IMR-90 (cell line): ENCODE data around the gene SATB2. TPM values are rescaled to one million over a fixed set of nuclear protein-coding genes. Genes with fewer than 3 reads are reported as not detected.

ENCODE experiments used
- ATAC-seq: fragments of 200-7000 bp; cut with Tn5 transposase; 2 replicates; pipeline ENCODE4 v1.9.1; 2020; ENCODE audit warnings: low read depth, mild to moderate bottlenecking, moderate library complexity
- BruUV-seq: library from RNA; stranded (reverse); fragments of 400-500 nt; replicated peaks from 2 replicates; lab custom pipeline; 2021; lab: Mats Ljungman, UMichigan
- CTCF ChIA-PET: fragments of 300-600 bp; formaldehyde crosslinking; extraction: SDS; loops from one replicate; lab custom pipeline; 2021; ENCODE audit warnings: antibody characterized with exemption; lab: Yijun Ruan, JAX
- POLR2A ChIA-PET: fragments of 300-600 bp; sonication (Branson Sonifier 250); formaldehyde crosslinking; loops from one replicate; lab custom pipeline; 2022; ENCODE audit warnings: antibody characterized with exemption; ENCODE audit not compliant: unreplicated experiment; lab: Charles Lee
- DNase-seq: peaks from one replicate; pipeline ENCODE4 v3.0.0; 2013
- H2AFZ ChIP-seq: replicated peaks from 2 replicates; pipeline ENCODE3; 2013; ENCODE audit warnings: low read length, mild to moderate bottlenecking; ENCODE audit not compliant: poor library complexity
- H2AK5ac ChIP-seq: 2 replicates; pipeline ENCODE4 v1.6.1; 2013; ENCODE audit warnings: low read depth, low read length, inconsistent platforms
- H2AK9ac ChIP-seq: replicated peaks from 2 replicates; pipeline ENCODE3; 2013; ENCODE audit warnings: mild to moderate bottlenecking, low read depth, low read length, moderate library complexity; ENCODE audit not compliant: poor library complexity
- H2BK120ac ChIP-seq: 2 replicates; pipeline ENCODE4 v1.6.1; 2013; ENCODE audit warnings: low read depth, low read length, inconsistent platforms
- H2BK15ac ChIP-seq: 3 replicates; pipeline ENCODE4 v1.6.1; 2013; ENCODE audit warnings: low read depth, low read length, inconsistent platforms
- H2BK20ac ChIP-seq: 2 replicates; pipeline ENCODE4 v1.6.1; 2013; ENCODE audit warnings: low read depth, mild to moderate bottlenecking, inconsistent platforms, low read length, moderate library complexity
- H2BK5ac ChIP-seq: 2 replicates; pipeline ENCODE4 v1.6.1; 2013; ENCODE audit warnings: mild to moderate bottlenecking, low read depth, low read length, inconsistent platforms; ENCODE audit not compliant: poor library complexity, severe bottlenecking
- H3K14ac ChIP-seq: replicated peaks from 2 replicates; pipeline ENCODE4 v1.6.1; 2013; ENCODE audit warnings: low read depth, low read length, inconsistent platforms
- H3K18ac ChIP-seq: 2 replicates; pipeline ENCODE4 v1.6.1; 2013; ENCODE audit warnings: low read depth, low read length, control low read depth
- H3K23ac ChIP-seq: 2 replicates; pipeline ENCODE4 v1.6.1; 2013; ENCODE audit warnings: low read depth, low read length, inconsistent platforms
- H3K27ac ChIP-seq: 2 replicates; pipeline ENCODE4 v1.5.1; 2013; ENCODE audit warnings: mild to moderate bottlenecking, control low read depth, low read length; ENCODE audit not compliant: insufficient read depth
- H3K27me3 ChIP-seq: 2 replicates; pipeline ENCODE4 v1.6.1; 2013; ENCODE audit warnings: low read length; ENCODE audit not compliant: control insufficient read depth, insufficient read depth
- H3K36me3 ChIP-seq: 2 replicates; pipeline ENCODE4 v1.6.1; 2013; ENCODE audit warnings: low read length, mixed read lengths; ENCODE audit not compliant: control insufficient read depth, insufficient read depth
- H3K4ac ChIP-seq: 2 replicates; pipeline ENCODE4 v1.6.1; 2013; ENCODE audit warnings: low read depth, low read length, inconsistent platforms
- H3K4me1 ChIP-seq: 2 replicates; pipeline ENCODE4 v1.6.1; 2013; ENCODE audit warnings: low read length, mixed read lengths; ENCODE audit not compliant: control insufficient read depth, insufficient read depth
- H3K4me2 ChIP-seq: 2 replicates; pipeline ENCODE4 v1.6.1; 2013; ENCODE audit warnings: low read depth, mild to moderate bottlenecking, control low read depth, low read length, moderate library complexity
- H3K4me3 ChIP-seq: 2 replicates; pipeline ENCODE4 v1.5.1; 2013; ENCODE audit warnings: low read depth, mild to moderate bottlenecking, control low read depth, low read length, moderate library complexity; ENCODE audit not compliant: insufficient read depth
- H3K56ac ChIP-seq: 2 replicates; pipeline ENCODE4 v1.6.1; 2013; ENCODE audit warnings: low read length, inconsistent platforms; ENCODE audit not compliant: insufficient read depth; ENCODE audit errors: extremely low read depth
- H3K79me1 ChIP-seq, 2 experiments: 2 replicates each; pipeline ENCODE4 v1.6.1; 2013; ENCODE audit warnings: low read length in 2 of 2, inconsistent platforms in 1 of 2, low read depth in 1 of 2
- H3K9ac ChIP-seq: 2 replicates; pipeline ENCODE4 v1.6.1; 2013; ENCODE audit warnings: low read depth, low read length, control low read depth
- H3K9me1 ChIP-seq: 2 replicates; pipeline ENCODE4 v1.6.1; 2013; ENCODE audit warnings: low read length, inconsistent platforms; ENCODE audit not compliant: insufficient read depth
- H3K9me3 ChIP-seq: 2 replicates; pipeline ENCODE4 v1.6.1; 2013; ENCODE audit warnings: low read length; ENCODE audit not compliant: control insufficient read depth, insufficient read depth
- H4K20me1 ChIP-seq: 2 replicates; pipeline ENCODE4 v1.6.1; 2013; ENCODE audit warnings: low read length, inconsistent platforms; ENCODE audit not compliant: insufficient read depth
- H4K5ac ChIP-seq: 2 replicates; pipeline ENCODE4 v1.6.1; 2013; ENCODE audit warnings: mild to moderate bottlenecking, low read depth, low read length, control low read depth
- H4K8ac ChIP-seq, 2 experiments: 2 replicates each; pipeline ENCODE4 v1.6.1; 2013; ENCODE audit warnings: low read depth in 2 of 2, low read length in 2 of 2, control low read depth in 1 of 2, inconsistent platforms in 1 of 2
- H4K91ac ChIP-seq: 2 replicates; pipeline ENCODE4 v1.6.1; 2013; ENCODE audit warnings: low read depth, low read length, inconsistent platforms; ENCODE audit not compliant: insufficient read depth
- CEBPB ChIP-seq: IDR thresholded peaks from 2 replicates; pipeline ENCODE4 v1.6.1; 2012; ENCODE audit warnings: low read depth, low read length, improper control_type of control experiment
- CHD1 ChIP-seq: IDR thresholded peaks from 2 replicates; pipeline ENCODE4 v1.6.1; 2012; ENCODE audit warnings: low read depth, low read length, improper control_type of control experiment
- MAFK ChIP-seq: IDR thresholded peaks from 2 replicates; pipeline ENCODE4 v1.6.1; 2012; ENCODE audit warnings: low read depth, low read length, improper control_type of control experiment
- POLR2A ChIP-seq: IDR thresholded peaks from 2 replicates; pipeline ENCODE4 v1.6.1; 2012; ENCODE audit warnings: mild to moderate bottlenecking, low read depth, low read length
- RCOR1 ChIP-seq: IDR thresholded peaks from 2 replicates; pipeline ENCODE4 v1.6.1; 2012; ENCODE audit warnings: mild to moderate bottlenecking, low read length, improper control_type of control experiment; ENCODE audit not compliant: insufficient replicate concordance
- WGBS, 2 experiments: methylation state at CpG; one replicate each; pipeline versions ENCODE4 v1.1.5 to v1.1.7; 2013; ENCODE audit warnings: missing lambda C conversion rate in 2 of 2; ENCODE audit not compliant: insufficient read length in 1 of 2; ENCODE audit errors: extremely low coverage in 2 of 2; 5-methylcytosine and 5-hydroxymethylcytosine counted together
- dilution Hi-C: fragments of 300-500 bp; cut with HindIII; formaldehyde crosslinking; loops from one replicate; pipeline ENCODE4 v1.14.3; 2018; ENCODE audit warnings: low sequenced_read_pairs; ENCODE audit not compliant: unreplicated experiment
- in situ Hi-C: fragments of 300-500 bp; cut with MboI; formaldehyde crosslinking; loops from 3 replicates; pipeline ENCODE4 v1.14.3; 2019; ENCODE audit warnings: low sequenced_read_pairs, inconsistent platforms, mixed read lengths
- intact Hi-C: fragments of 100-400 bp; cut with micrococcal nuclease; formaldehyde crosslinking; loops from 2 replicates; pipeline ENCODE4 v1.10.0; 2022
- polyA plus RNA-seq, 3 experiments: library from polyadenylated mRNA; depleted of rRNA; stranded (reverse); fragments of >200 nt; gene quantifications; 2 replicates each; pipeline ENCODE4 v1.2.3, GENCODE V29; 2012; ENCODE audit warnings: low replicate concordance in 1 of 3
- total RNA-seq: library from RNA; depleted of rRNA; stranded (reverse); fragments of >200 nt; gene quantifications from 2 replicates; pipeline ENCODE4 v1.2.3, GENCODE V29; 2012
- TF ChIP-seq, protein P1 (sequence below): conservative IDR thresholded peaks from 2 replicates; pipeline ENCODE4 v1.5.1; 2012; ENCODE audit warnings: mild to moderate bottlenecking, low read depth, low read length, improper control_type of control experiment

The SATB2 gene
- total and polyA plus RNA-seq, 2 of the 4 experiments (the other 2 are of a cell fraction) = 6.2 to 8.4 TPM

DNA sequence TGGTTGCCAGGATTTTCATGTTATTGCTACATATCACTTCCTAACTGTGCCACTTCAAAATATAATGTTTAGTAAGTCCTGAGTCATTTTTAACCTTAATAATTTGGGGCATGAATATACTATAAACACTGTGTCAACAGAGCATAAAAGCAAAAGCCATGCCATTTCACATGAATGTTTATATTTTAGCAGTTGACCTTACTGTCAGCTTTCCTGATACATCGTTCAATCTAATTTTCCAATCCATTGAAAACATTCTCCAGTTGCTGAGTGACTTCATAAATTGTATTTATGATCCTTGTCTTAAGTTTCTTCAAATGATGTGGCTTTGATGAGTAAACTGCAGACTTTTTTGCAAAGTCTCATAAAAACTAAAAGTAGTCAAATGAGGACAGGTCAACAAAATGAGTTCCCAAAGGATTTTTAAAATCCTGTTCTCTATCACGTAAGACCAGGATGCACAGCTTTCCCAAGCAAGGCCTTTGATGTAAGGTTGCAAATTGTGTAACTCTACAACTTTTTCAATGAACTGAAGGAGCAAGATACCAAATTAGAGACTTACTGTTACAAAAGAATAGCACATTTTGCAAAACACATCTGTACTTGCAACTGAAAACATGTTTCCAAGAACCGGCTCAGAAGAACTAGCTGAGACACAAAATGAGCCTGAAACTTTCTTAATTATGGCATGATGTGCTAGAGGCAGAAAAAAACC is 117.7 kb downstream of the SATB2 start:
- Histone ChIP-seq H4K8ac (no peak overlapping the region), H3K56ac (no peak overlapping the region), H2AFZ (no peak overlapping the region), H2AK5ac (no peak overlapping the region), H2AK9ac (no peak overlapping the region), H3K4ac (no peak overlapping the region), H4K91ac (no peak overlapping the region), H3K36me3 (peaks cover 2% of the 10 kb centered on the region; the same call in 1 of the 2 replicates), H3K9ac (no peak overlapping the region), H2BK15ac (no peak overlapping the region), H4K5ac (no peak overlapping the region), H3K23ac (no peak overlapping the region), H2BK5ac (no peak overlapping the region), H3K18ac (no peak overlapping the region; the same call in 1 of the 2 replicates), H3K79me1 (peaks cover 0 to 3% of the 10 kb centered on the region in 2 experiments; a peak in 1 of 4 replicates), H3K27me3 (no peaks in the 10 kb centered on the region), H3K14ac (no peak overlapping the region), H4K20me1 (no peaks in the 10 kb centered on the region), H3K4me1 (no peaks in the 10 kb centered on the region), H2BK120ac (no peak overlapping the region), H3K4me3 (no peak overlapping the region), H3K9me1 (no peaks in the 10 kb centered on the region; the same call in 1 of the 2 replicates), H3K9me3 (no peaks in the 10 kb centered on the region), H3K27ac (no peak overlapping the region), H2BK20ac (no peak overlapping the region), H3K4me2 (no peak overlapping the region)
- ATAC-seq = peak; percentile 52
- CTCF ChIA-PET = interaction anchor here (1.1 kb wide), 1 partner anchor 27 kb away, joined by 3 read pairs; no protein-coding TSS in a partner anchor
- WGBS, 2 experiments = no CpG with 5 or more reads among the region's 3 CpGs
- POLR2A ChIA-PET = no interaction called here
- in situ Hi-C loops = no loop called here
- intact Hi-C loops = no loop called here
- peak; percentile 16 for DNase-seq
- dilution Hi-C loops = no loop called here
- TF ChIP-seq RCOR1 (no peak), CHD1 (no peak), POLR2A (no peak), MAFK (no peak), CEBPB (peak; percentile 41; the same call in 1 of the 2 replicates)
- TF ChIP-seq, protein P1, sequence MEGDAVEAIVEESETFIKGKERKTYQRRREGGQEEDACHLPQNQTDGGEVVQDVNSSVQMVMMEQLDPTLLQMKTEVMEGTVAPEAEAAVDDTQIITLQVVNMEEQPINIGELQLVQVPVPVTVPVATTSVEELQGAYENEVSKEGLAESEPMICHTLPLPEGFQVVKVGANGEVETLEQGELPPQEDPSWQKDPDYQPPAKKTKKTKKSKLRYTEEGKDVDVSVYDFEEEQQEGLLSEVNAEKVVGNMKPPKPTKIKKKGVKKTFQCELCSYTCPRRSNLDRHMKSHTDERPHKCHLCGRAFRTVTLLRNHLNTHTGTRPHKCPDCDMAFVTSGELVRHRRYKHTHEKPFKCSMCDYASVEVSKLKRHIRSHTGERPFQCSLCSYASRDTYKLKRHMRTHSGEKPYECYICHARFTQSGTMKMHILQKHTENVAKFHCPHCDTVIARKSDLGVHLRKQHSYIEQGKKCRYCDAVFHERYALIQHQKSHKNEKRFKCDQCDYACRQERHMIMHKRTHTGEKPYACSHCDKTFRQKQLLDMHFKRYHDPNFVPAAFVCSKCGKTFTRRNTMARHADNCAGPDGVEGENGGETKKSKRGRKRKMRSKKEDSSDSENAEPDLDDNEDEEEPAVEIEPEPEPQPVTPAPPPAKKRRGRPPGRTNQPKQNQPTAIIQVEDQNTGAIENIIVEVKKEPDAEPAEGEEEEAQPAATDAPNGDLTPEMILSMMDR = no peak
- no TSS peak for BruUV-seq
